Ascending aorta (tissue), 2 donors: ENCODE results near the gene NTF4. TPM values are rescaled to one million over a fixed set of nuclear protein-coding genes. Genes with fewer than 3 reads are reported as not detected.

Source experiments
- DNase-seq, 2 donors: peaks; one replicate each; pipeline ENCODE4 v3.0.0-alpha.2; 2019; ENCODE audit warnings: low spot score in 2 of 2
- H3K27ac ChIP-seq, 2 donors: fragments of 200-600 bp; sonication (generic); one replicate each; pipeline ENCODE4 v1.5.1; 2016 to 2017; ENCODE audit warnings: mild to moderate bottlenecking in 1 of 2
- H3K27me3 ChIP-seq: fragments of 200-600 bp; sonication (generic); one replicate; pipeline ENCODE4 v1.5.1; 2017
- H3K36me3 ChIP-seq, 2 donors: fragments of 200-600 bp; sonication (generic); one replicate each; pipeline ENCODE4 v1.5.1; 2016
- H3K4me1 ChIP-seq, 2 donors: fragments of 200-600 bp; sonication (generic); one replicate each; pipeline ENCODE4 v1.5.1; 2016 to 2017; ENCODE audit warnings: mild to moderate bottlenecking in 1 of 2
- H3K4me3 ChIP-seq, 2 donors: fragments of 200-600 bp; sonication (generic); one replicate each; pipeline ENCODE4 v1.5.1; 2016 to 2017; ENCODE audit warnings: mild to moderate bottlenecking in 1 of 2
- H3K9me3 ChIP-seq, 2 donors: fragments of 200-600 bp; sonication (generic); one replicate each; pipeline ENCODE4 v1.5.1; 2016
- CTCF ChIP-seq, 3 experiments: fragments of 200-600 bp in 2 of 3; fragments of 450-650 bp in 1 of 3; sonication (generic) in 2 of 3; IDR thresholded peaks; one replicate each; pipeline ENCODE4 v1.5.1; 2016 to 2019; ENCODE audit warnings: antibody characterized with exemption in 3 of 3, mild to moderate bottlenecking in 1 of 3, moderate library complexity in 1 of 3
- intact Hi-C: fragments of 100-400 bp; cut with DNase I; formaldehyde crosslinking; loops from one replicate; pipeline ENCODE4 v1.15.1; 2023
- total RNA-seq: library from RNA; depleted of rRNA; stranded (reverse); fragments of >200 nt; gene quantifications from one replicate; pipeline ENCODE4 v1.1.0, GENCODE V29; 2016

Gene NTF4
- total RNA-seq, 1 donor from 2014 or later: not detected

DNA sequence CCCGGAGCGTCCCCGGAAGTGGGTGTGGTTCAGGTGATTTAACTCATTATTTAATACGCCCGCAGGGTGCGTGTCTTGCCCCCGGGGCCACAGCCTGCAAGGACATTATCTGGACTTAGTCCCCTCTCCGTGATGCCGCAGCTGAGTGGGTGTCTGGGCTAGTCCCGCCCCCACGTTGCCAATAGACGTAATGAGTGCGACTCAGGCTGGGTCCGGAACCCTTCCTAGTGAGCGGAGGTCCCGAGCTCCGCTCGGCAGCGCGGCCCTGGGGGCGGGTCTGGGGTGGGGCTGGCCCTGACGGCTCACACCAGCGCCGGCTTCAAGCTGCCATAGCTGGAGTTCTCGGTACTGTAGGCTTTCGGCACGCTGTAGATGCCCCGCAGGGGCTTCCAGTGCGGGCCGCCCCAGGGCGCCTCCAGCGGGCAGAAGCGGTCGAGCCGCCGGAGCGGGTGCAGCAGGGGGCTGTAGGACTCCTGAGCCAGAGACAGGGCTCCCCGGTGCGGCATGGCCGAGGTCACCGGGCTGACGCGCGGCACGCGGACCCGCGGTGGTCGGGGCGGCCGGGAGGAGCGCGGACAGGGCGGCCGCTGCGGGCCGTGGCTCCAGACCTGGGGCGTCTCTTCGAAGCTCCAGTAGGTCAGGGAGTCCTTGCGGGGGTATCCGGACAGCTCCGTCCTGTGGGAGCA, 46.8 kb downstream of the NTF4 start:
- Histone ChIP-seq H3K27me3 (peaks cover 9% of the 10 kb centered on the region), H3K27ac (no peak overlapping the region), H3K9me3 (no peaks in the 10 kb centered on the region), H3K36me3 (peaks cover 13 to 24% of the 10 kb centered on the region in 2 donors), H3K4me3 (peak overlapping the region; percentile 56 to 65), H3K4me1 (peaks cover 8 to 18% of the 10 kb centered on the region in 2 donors)
- peak in 1 of 2 donors; percentile 77 for DNase-seq
- intact Hi-C loops: no loop called here
- TF ChIP-seq CTCF (IDR thresholded peaks at IDR 0.05): peak; percentile 34 to 56 (median 39)

DNA sequence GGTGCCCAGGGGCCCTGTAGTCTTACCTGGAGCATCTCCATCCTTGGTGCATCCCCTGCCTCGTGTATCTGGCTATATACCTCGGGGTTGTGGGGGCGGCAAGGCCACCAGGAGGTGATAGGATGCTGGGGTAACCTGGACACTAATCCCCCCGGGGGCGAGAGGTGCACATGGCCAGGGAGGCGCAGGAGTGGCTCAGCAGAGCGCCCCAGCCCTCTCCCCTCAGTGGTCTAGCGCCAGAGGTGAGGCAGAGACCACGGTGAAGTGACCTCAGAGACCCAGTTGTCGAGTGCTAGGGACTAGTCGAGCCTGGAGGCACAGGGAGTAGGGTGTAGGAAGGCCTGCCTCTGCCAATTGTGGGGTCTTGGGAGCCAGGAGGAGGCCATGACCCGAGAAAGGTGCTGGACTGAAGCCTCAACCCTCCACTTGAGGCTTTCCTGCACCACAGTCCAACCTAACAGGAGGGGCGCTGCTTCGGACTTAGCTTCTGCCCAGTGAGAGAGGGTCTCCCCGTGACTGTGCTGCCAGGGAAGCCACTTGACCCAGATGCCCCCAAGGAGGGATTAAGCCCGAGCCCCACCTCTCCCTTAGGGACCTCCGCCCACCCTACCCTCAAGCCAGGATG, 47.5 kb downstream of the NTF4 start, which contains the start of gene LHB:
LHB (minus strand) TSS at position 51 of the 625 bp plus-strand sequence; CDS start at position 41, 10 bp downstream.
- TF ChIP-seq CTCF (IDR thresholded peaks at IDR 0.05): no peak
- DNase-seq: no peak
- H3K4me1 ChIP-seq: peaks cover 8 to 18% of the 10 kb centered on the region in 2 donors
- no peak within 1 kb of the TSS for H3K27ac ChIP-seq
- H3K36me3 ChIP-seq: peaks cover 17 to 26% of the 10 kb centered on the region in 2 donors
- intact Hi-C loops: no loop called here
- H3K27me3 ChIP-seq: peaks cover 9% of the 10 kb centered on the region
- H3K4me3 ChIP-seq: peak within 1 kb of the TSS; percentile 56 to 65
- no peaks in the 10 kb centered on the region for H3K9me3 ChIP-seq

DNA sequence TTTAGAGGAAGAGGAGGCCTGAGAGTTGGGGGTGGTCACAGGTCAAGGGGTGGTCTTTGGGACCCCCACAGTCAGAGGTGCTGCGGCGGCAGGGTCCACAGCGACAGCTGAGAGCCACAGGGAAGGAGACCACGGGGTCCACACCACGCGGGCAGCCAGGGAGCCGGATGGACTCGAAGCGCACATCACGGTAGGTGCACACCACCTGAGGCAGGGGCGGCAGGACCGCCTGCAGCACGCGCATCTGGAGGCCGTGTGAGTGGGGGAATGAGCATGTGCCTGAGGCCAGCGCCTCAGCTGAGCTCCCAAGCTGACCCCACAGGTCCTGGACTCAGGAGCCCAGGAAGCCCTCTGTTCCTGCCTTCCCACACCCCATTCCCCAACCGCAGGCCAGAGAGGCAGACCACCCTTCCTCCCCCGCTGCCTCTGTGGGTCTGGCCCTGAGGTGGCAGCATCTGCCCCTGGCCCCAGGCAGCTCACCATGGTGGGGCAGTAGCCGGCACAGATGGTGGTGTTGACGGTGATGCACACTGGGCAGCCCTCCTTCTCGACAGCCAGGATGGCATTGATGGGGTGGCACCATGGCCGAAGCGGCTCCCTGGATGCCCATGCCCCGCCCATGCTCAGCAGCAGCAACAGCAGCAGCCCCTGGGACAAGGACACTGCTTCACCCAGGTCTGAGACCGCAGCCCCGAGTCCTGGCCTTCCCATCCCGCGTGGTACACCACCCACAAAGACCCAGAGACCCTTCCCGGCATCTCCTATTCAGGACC, 48.4 kb downstream of the NTF4 start:
- Histone ChIP-seq H3K27me3 (peaks cover 9% of the 10 kb centered on the region), H3K36me3 (peaks cover 25 to 35% of the 10 kb centered on the region in 2 donors), H3K4me3 (no peak overlapping the region), H3K9me3 (no peaks in the 10 kb centered on the region), H3K27ac (no peak overlapping the region), H3K4me1 (peaks cover 8 to 18% of the 10 kb centered on the region in 2 donors)
- no peak for DNase-seq
- TF ChIP-seq CTCF (IDR thresholded peaks at IDR 0.05): no peak
- intact Hi-C loops: no loop called here

DNA sequence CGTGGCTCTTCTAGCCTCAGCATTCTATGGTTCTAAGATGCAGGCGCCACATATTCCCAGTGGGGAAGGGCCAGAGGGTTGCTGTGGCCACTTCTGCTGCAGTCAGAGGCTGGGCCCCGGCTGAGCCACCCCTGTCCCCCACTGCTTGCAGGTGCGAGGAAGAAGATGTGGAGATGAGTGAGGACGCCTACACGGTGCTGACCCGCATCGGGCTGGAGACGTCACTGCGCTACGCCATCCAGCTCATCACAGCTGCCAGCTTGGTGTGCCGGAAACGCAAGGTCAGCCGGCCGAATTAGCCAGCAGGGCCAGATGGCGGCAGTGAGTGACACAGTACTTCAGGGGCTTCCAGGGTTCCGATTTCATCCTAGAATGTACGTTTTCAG, 49.8 kb downstream of the NTF4 start:
- peaks cover 8 to 18% of the 10 kb centered on the region in 2 donors for H3K4me1 ChIP-seq
- peaks cover 9% of the 10 kb centered on the region for H3K27me3 ChIP-seq
- H3K27ac ChIP-seq: no peak overlapping the region
- no peak for TF ChIP-seq CTCF (IDR thresholded peaks at IDR 0.05)
- H3K36me3 ChIP-seq: peaks cover 36 to 49% of the 10 kb centered on the region in 2 donors
- DNase-seq: no peak
- no peak overlapping the region for H3K4me3 ChIP-seq
- H3K9me3 ChIP-seq: no peaks in the 10 kb centered on the region
- intact Hi-C loops: no loop called here

DNA sequence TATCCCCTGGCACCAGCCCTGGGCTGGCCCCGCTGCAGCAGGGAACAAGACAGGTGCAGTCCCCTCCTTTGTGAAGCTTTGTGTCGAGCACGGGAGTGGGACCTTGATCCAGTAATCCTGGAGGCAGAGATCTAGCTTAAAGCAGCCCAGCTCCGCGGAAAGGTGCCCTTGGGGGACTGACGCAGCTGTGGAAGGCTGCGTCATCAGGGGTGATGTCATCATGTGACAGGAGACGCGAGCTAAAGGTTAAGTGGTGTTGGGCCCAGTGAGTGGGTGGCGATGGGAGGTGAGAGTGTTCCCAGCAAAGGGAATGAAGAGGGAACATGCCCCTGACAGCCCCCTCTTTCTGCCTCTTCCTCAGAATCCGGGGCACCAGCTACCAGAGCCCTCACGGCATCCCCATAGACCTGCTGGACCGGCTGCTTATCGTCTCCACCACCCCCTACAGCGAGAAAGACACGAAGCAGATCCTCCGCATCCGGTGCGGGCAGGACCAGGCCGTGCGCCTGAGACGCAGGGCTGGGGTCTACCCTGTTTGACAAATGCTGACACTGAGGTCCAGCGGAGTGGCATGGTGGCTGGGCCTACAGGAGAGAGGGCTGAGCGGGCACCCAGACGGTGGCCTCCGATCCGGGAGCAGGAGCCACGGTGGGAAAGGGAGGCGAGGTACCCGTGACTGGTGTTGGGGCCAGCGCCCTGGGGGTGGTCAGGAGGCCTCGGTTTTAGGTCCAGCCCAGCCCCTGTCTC, 50.3 kb downstream of the NTF4 start:
- no peak for TF ChIP-seq CTCF (IDR thresholded peaks at IDR 0.05)
- intact Hi-C loops: no loop called here
- peaks cover 5% of the 10 kb centered on the region for H3K27me3 ChIP-seq
- H3K36me3 ChIP-seq: peaks cover 39 to 54% of the 10 kb centered on the region in 2 donors
- no peaks in the 10 kb centered on the region for H3K9me3 ChIP-seq
- DNase-seq: no peak
- no peak overlapping the region for H3K4me3 ChIP-seq
- no peak overlapping the region for H3K27ac ChIP-seq
- peaks cover 4 to 16% of the 10 kb centered on the region in 2 donors for H3K4me1 ChIP-seq
